Coronary artery (tissue), 2 donors: ENCODE results near the gene CCL20.

Experiments
- DNase-seq: peaks from one replicate; pipeline ENCODE4 v3.0.0-alpha.2; 2017; ENCODE audit warnings: low spot score
- H3K27ac ChIP-seq, 2 donors: fragments of 200-600 bp; sonication (generic); one replicate each; pipeline ENCODE4 v1.5.1; 2016 to 2019
- H3K4me3 ChIP-seq: fragments of 200-600 bp; sonication (generic); 2 replicates; pipeline ENCODE4 v1.5.1; 2016; ENCODE audit warnings: mild to moderate bottlenecking, moderate library complexity
- CTCF ChIP-seq: fragments of 200-600 bp; sonication (generic); IDR thresholded peaks from one replicate; pipeline ENCODE4 v1.5.1; 2019; ENCODE audit warnings: antibody characterized with exemption

The CCL20 gene

GRCh38 chr2:227862227-227862740 lies 48.6 kb downstream of the CCL20 start:
- H3K27ac ChIP-seq: peak overlapping the region; percentile 45 to 80
- no peak for DNase-seq
- peak; percentile 16 for TF ChIP-seq CTCF
- no peak overlapping the region for H3K4me3 ChIP-seq

GRCh38 chr2:227862741-227863588 lies 49.3 kb downstream of the CCL20 start:
- H3K4me3 ChIP-seq: no peak overlapping the region
- H3K27ac ChIP-seq: peak overlapping the region; percentile 45 to 80
- no peak for DNase-seq
- no peak for TF ChIP-seq CTCF

- Histone ChIP-seq H3K27ac (peak overlapping the region; percentile 34 to 80), H3K4me3 (peak overlapping the region; percentile 36)
- DNase-seq: no peak
- no peak for TF ChIP-seq CTCF
Measured at GRCh38 chr2:227864161-227864756, 50.6 kb downstream of the CCL20 start.

GRCh38 chr2:227865291-227865690 lies 51.6 kb downstream of the CCL20 start:
- Histone ChIP-seq H3K27ac (no peak overlapping the region), H3K4me3 (no peak overlapping the region)
- no peak for DNase-seq
- TF ChIP-seq CTCF: no peak
